Glutamatergic neuron (in vitro differentiated cells): ENCODE measurements around the gene B4GALT2. TPM values are rescaled to one million over a fixed set of nuclear protein-coding genes. Genes with fewer than 3 reads are reported as not detected.

Experiments used
- DNase-seq: peaks from one replicate; pipeline ENCODE4 v3.0.0; 2022
- H3K27ac Mint-ChIP-seq: one replicate; pipeline ENCODE4 v1.8.0; 2020; ENCODE audit warnings: mild to moderate bottlenecking, mixed read lengths, inconsistent platforms; ENCODE audit not compliant: unreplicated experiment
- H3K27me3 Mint-ChIP-seq: one replicate; pipeline ENCODE4 v1.8.0; 2020; ENCODE audit warnings: mild to moderate bottlenecking, moderate library complexity, mixed read lengths, inconsistent platforms; ENCODE audit not compliant: unreplicated experiment
- H3K36me3 Mint-ChIP-seq: one replicate; pipeline ENCODE4 v1.8.0; 2020; ENCODE audit warnings: mild to moderate bottlenecking, mixed read lengths, inconsistent platforms; ENCODE audit not compliant: unreplicated experiment
- H3K4me1 Mint-ChIP-seq: one replicate; pipeline ENCODE4 v1.8.0; 2020; ENCODE audit warnings: mild to moderate bottlenecking, low read depth, mixed read lengths, inconsistent platforms; ENCODE audit not compliant: unreplicated experiment
- H3K4me3 Mint-ChIP-seq: one replicate; pipeline ENCODE4 v1.8.0; 2020; ENCODE audit warnings: mild to moderate bottlenecking, mixed read lengths, inconsistent platforms; ENCODE audit not compliant: unreplicated experiment
- H3K9me3 Mint-ChIP-seq: one replicate; pipeline ENCODE4 v1.8.0; 2020; ENCODE audit warnings: mild to moderate bottlenecking, moderate library complexity, mixed read lengths, inconsistent platforms; ENCODE audit not compliant: unreplicated experiment
- total RNA-seq: library from RNA; stranded (reverse); fragmentation: NEBNext Ultra II Directional; extraction: Animal tissue kit (Norgen Biotek cat#: 25700); gene quantifications from one replicate; pipeline ENCODE4 v1.2.1, GENCODE V29; 2021; ENCODE audit not compliant: unreplicated experiment
- TF ChIP-seq, protein P1 (sequence below): fragments of 200-600 bp; sonication (generic); IDR thresholded peaks from one replicate; pipeline ENCODE4 v1.5.0; 2021; ENCODE audit not compliant: partially characterized antibody, unreplicated experiment

The B4GALT2 gene
- total RNA-seq, 1 donor from 2014 or later, result 45.7 TPM

- Mint-ChIP-seq H3K27me3 (peaks cover 8% of the 10 kb centered on the region), H3K9me3 (no peaks in the 10 kb centered on the region), H3K27ac (no peak overlapping the region), H3K4me3 (no peak overlapping the region), H3K4me1 (peaks cover 14% of the 10 kb centered on the region), H3K36me3 (no peaks in the 10 kb centered on the region)
- no peak for DNase-seq
- TF ChIP-seq, protein P1, sequence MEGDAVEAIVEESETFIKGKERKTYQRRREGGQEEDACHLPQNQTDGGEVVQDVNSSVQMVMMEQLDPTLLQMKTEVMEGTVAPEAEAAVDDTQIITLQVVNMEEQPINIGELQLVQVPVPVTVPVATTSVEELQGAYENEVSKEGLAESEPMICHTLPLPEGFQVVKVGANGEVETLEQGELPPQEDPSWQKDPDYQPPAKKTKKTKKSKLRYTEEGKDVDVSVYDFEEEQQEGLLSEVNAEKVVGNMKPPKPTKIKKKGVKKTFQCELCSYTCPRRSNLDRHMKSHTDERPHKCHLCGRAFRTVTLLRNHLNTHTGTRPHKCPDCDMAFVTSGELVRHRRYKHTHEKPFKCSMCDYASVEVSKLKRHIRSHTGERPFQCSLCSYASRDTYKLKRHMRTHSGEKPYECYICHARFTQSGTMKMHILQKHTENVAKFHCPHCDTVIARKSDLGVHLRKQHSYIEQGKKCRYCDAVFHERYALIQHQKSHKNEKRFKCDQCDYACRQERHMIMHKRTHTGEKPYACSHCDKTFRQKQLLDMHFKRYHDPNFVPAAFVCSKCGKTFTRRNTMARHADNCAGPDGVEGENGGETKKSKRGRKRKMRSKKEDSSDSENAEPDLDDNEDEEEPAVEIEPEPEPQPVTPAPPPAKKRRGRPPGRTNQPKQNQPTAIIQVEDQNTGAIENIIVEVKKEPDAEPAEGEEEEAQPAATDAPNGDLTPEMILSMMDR, result no peak
Measured at GRCh38 chr1:44034423-44034822, 55.4 kb downstream of the B4GALT2 start.

DNA sequence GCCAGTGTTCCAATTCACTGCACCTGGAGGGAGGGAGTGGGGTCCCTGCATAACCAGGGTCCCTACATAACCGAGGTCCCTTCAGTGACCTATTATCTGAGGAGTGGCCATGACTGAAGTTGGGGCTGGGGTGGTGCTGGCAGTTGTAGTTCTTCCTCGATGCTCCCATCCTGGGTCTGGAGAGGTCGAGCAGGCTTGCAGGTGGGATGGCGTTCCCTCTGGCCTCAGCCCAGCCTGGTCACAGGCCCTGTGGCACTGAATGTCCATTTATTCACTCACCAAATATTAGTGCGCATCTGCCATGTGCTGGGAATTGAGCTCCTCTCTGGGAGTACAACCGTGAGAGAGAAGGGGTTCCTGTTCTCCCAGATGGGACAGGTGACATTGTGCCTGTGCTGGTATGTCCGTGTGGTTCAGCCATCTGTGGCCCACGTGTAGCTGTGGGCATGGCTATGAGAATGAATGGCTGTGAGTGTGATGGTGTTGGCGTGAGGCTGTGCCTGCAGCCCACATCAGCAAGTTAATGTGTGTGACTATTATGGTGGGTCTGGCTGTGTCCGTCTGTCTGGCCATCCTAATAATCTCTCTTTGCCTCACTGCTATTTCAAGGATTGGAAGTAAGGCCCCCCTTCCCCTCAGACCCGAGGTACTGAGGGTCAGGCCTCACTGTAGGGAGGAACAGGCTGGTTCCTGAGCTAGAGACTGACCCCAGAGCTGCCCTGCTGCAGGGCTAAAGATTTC is 56.1 kb downstream of the B4GALT2 start:
- no peaks in the 10 kb centered on the region for H3K36me3 Mint-ChIP-seq
- no peak overlapping the region for H3K27ac Mint-ChIP-seq
- no peaks in the 10 kb centered on the region for H3K9me3 Mint-ChIP-seq
- DNase-seq, result no peak
- no peak overlapping the region for H3K4me3 Mint-ChIP-seq
- TF ChIP-seq, protein P1, result no peak
- H3K27me3 Mint-ChIP-seq, result peaks cover 6% of the 10 kb centered on the region
- peaks cover 12% of the 10 kb centered on the region for H3K4me1 Mint-ChIP-seq

DNA sequence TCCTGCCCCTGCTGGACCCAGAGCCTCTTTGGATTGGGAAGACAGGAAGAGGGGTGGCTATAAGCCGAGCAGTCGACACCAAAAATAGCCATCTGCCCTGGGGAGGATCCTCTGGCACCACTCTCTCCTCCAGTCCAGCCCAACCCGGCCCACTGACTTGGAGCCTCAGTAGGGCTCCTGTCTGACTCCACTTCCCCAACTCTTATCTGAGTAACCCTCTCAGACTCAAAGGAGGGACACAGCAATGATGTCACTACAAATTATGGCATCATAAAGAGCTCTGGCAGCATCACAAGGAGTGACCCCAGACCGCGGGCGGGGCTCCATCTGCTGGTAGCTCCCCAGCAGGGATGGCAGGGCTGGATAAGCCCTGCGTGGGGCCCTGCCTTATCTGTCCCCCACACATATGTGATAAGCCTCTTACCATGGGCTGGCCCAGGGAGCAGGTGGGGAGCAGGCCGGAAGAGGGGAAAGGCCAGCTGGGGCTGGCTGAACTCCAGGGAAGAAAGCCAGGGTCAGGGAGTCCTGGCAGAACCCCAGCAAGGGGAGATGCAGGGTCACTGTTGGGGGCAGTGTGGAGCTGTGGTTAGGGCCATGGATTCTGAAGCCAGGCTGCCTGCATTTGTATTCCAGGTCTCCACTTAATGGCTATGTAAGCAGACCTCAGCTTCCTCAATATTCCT is 56.9 kb downstream of the B4GALT2 start:
- no peaks in the 10 kb centered on the region for H3K36me3 Mint-ChIP-seq
- H3K9me3 Mint-ChIP-seq, result no peaks in the 10 kb centered on the region
- TF ChIP-seq, protein P1, result no peak
- DNase-seq, result no peak
- H3K27me3 Mint-ChIP-seq, result peaks cover 6% of the 10 kb centered on the region
- peaks cover 12% of the 10 kb centered on the region for H3K4me1 Mint-ChIP-seq
- H3K4me3 Mint-ChIP-seq, result no peak overlapping the region
- H3K27ac Mint-ChIP-seq, result no peak overlapping the region

GRCh38 chr1:44036409-44037139 is 57.6 kb downstream of the B4GALT2 start:
- H3K36me3 Mint-ChIP-seq, result no peaks in the 10 kb centered on the region
- H3K4me3 Mint-ChIP-seq, result no peak overlapping the region
- DNase-seq, result peak; percentile 80
- H3K9me3 Mint-ChIP-seq, result no peaks in the 10 kb centered on the region
- TF ChIP-seq, protein P1, result peak; percentile 69
- H3K27me3 Mint-ChIP-seq, result peaks cover 6% of the 10 kb centered on the region
- H3K27ac Mint-ChIP-seq, result no peak overlapping the region
- peaks cover 12% of the 10 kb centered on the region for H3K4me1 Mint-ChIP-seq
